GM10248 (cell line): ENCODE data around the gene C2CD3.

Experiments used
- CTCF ChIA-PET: fragments of 300-600 bp; sonication (Branson Sonifier 250); formaldehyde crosslinking; extraction: SDS; loops from one replicate; lab custom pipeline; 2021; ENCODE audit warnings: antibody characterized with exemption; lab: Yijun Ruan, JAX
- POLR2A ChIA-PET: fragments of 350-650 bp; sonication (Branson Sonifier 250); formaldehyde crosslinking; extraction: SDS; loops from one replicate; lab custom pipeline; 2020; ENCODE audit warnings: antibody characterized with exemption; lab: Yijun Ruan, JAX
- DNase-seq: peaks from one replicate; pipeline ENCODE4 v3.0.0; 2012; ENCODE audit errors: extremely low spot score
- CTCF ChIP-seq: IDR thresholded peaks from 2 replicates; pipeline ENCODE4 v1.5.1; 2012; ENCODE audit warnings: mild to moderate bottlenecking, low read depth; ENCODE audit errors: extremely low read depth, missing control alignments, control extremely low read depth

C2CD3 gene

GRCh38 chr11:74008373-74009229 lies 162.2 kb downstream of the C2CD3 start, which contains the start of gene UCP3:
Gene UCP3 (minus strand): TSS chr11:74009085. CDS start chr11:74007042, 2,043 bp downstream.
- POLR2A ChIA-PET = interaction anchor here (1.5 kb wide), 1 partner anchor 12 kb away, joined by 3 read pairs; no protein-coding TSS in a partner anchor
- TF ChIP-seq CTCF = no peak
- CTCF ChIA-PET = interaction anchor here (1.0 to 1.3 kb wide), 3 partner anchors 12 to 38 kb away, joined by 3 to 4 read pairs (median 4); no protein-coding TSS in a partner anchor
- no peak for DNase-seq

- no peak for DNase-seq
- CTCF ChIA-PET = interaction anchor here (1.0 to 1.2 kb wide), 3 partner anchors 11 to 44 kb away, joined by 3 to 4 read pairs (median 4); no protein-coding TSS in a partner anchor
- TF ChIP-seq CTCF = no peak
- POLR2A ChIA-PET = no interaction called here
Measured at GRCh38 chr11:74007691-74008372, 163.0 kb downstream of the C2CD3 start.

GRCh38 chr11:74006743-74007304 lies 164.0 kb downstream of the C2CD3 start:
- TF ChIP-seq CTCF = no peak
- DNase-seq = no peak
- ChIA-PET POLR2A (no interaction called here), CTCF (interaction anchor here (1.2 kb wide), 1 partner anchor 43 kb away, joined by 3 read pairs; no protein-coding TSS in a partner anchor)

- ChIA-PET POLR2A (no interaction called here), CTCF (interaction anchor here (1.4 to 3.1 kb wide), 3 partner anchors 12 to 25 kb away, joined by 3 to 8 read pairs (median 4); no protein-coding TSS in a partner anchor)
- TF ChIP-seq CTCF = no peak
- no peak for DNase-seq
Measured at GRCh38 chr11:74005721-74006517, 164.9 kb downstream of the C2CD3 start.

GRCh38 chr11:74004759-74005615 lies 165.8 kb downstream of the C2CD3 start:
- no peak for DNase-seq
- TF ChIP-seq CTCF = no peak
- ChIA-PET CTCF (interaction anchor here (0.9 to 3.1 kb wide), 4 partner anchors 8 to 24 kb away, joined by 3 to 8 read pairs (median 4); no protein-coding TSS in a partner anchor), POLR2A (interaction anchor here (1.2 kb wide), 1 partner anchor 24 kb away, joined by 3 read pairs; no protein-coding TSS in a partner anchor)
